IPS DF 4.7 (cell line): ENCODE results near the gene SP110.
"Not testable (repeated sequence)": the region's sequence is repeated elsewhere in the genome, so short reads cannot be mapped to it uniquely, and the experiment has no call there.

Experiments used
- DNase-seq: peaks from one replicate; pipeline ENCODE4 v3.0.0-alpha.2; 2013; ENCODE audit warnings: low spot score; ENCODE audit errors: extremely low read depth

Gene SP110

DNA sequence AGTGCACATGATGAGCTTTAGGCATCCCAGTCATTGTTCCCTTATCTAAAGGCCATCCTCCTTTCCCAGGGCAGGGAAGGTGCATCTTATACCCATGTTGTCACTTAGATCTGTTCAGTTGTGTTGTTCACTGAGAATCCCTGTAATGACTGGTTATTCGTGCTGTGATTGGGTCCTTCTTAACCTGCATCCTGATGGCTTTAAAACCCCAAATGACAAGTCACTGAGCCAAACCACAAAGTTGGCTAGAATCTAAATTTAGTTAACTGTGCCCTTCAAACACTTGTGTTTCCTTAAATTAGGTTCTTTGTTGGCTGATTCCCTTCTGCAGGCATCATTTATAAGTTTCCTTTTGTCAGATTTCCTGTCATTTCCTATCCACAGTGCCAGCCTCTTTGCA lies 92.6 kb downstream of the SP110 start:
- no peak for DNase-seq

DNA sequence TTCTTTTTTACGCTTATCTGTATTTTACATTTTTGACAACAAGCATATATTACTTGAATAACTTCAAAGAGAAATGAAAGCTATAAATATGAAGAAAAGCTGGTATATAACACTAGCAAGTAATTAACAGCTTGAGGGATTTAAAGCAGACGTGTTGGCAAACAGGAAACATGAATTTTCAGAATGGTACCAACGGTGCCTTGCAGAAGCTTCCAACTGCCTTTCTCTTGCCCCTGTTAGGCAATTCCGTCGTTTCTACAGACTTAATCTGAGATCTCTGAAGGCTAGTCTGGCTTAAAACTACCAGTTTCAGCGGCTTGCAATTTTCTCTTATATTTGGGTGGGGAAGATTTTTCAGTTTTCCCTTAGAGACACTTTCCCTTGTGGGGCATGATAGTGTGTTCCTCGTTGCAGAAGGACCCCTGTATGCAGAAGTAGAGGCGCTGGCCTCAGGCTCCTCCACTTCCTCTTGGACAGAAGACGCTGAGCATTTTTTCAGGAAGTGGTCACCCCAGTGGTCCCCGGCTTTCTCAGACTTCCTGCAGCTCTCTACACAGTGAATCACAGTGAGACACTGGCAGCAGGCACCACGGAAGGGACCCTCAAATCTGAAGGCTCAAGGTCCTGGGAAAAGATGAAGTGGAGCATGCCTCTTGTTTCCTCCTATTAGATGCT lies 94.9 kb downstream of the SP110 start:
- no peak for DNase-seq

DNA sequence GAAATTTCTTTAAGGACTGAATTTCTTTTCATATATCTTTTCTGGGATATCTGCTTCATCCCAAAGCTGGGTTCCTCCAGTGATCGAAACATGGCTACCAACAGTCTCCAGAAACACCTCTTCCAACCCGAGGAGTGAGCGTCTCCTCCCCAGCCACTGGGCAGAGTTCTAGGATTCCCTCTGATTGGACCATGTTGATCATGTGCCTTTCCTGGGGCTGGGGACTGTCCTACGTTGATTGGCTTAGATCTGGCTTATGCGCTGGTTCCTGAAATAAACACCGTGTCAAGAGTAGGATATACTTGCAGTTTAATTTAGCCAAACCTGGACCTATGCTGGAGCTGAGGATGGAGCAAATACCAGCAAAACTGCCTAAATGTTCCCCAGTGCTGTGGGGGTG lies 95.5 kb downstream of the SP110 start:
- no peak for DNase-seq

DNA sequence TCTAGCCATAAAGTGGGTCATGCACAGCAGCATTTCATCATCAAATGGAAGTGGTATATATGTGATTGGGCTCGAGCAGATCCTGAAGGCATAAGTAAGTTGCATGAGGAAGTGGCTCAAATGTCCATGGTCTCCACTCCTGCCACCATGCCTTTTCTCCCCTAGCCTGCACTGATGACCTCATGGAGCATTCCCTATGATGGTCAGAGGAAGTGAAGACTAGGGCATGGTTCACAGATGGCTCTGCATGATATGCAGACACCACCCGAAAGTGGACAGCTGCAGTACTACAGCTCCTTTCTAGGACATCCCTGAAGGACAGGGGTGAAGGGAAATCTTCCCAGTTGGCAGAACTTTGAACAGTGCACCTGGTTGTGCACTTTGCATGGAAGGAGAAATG lies 99.4 kb downstream of the SP110 start:
- not testable (repeated sequence) for DNase-seq

DNA sequence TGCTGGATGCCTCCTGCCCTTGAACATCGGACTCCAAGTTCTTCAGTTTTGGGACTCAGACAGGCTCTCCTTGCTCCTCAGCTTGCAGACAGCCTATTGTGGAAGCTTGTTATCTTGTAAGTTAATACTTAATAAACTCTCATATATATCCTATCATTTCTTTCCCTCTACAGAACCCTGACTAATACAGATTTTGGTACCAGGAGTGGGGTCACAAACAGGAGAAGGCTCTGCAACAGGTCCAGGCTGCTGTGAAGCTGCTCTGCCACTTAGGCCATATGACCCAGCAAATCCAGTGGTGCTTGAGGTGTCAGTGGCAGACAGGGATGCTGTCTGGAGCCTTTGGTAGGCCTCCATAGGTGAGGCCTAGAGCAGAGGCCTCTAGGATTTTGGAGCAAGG lies 100.0 kb downstream of the SP110 start:
- not testable (repeated sequence) for DNase-seq
